Activated CD8-positive, alpha-beta memory T cell treated with anti-CD3 and anti-CD28 coated beads for 24 hours (primary cell): ENCODE data around the gene BMPER.

Experiments
- DNase-seq: peaks from one replicate; pipeline ENCODE4 v3.0.0-alpha.2; 2020

The BMPER gene

DNA sequence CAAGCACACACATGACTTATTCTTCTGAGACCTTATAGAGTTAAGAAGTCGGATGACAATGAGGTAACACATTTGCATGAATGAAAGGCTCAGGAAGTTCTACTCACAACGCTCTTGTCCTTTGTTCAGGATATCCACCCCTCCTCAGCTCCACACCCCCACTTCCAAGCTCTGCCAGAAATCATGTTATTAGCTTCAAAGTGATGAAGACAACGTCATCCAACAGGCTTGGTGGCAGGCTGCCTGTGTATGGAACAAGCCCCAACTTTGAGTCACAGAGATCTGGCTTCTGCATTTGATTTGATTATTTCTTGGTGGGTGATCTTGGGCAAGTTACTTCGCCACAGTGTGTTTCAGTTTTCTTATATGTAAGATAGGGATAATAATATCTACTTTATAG, 12.4 kb upstream of the BMPER start:
- DNase-seq = no peak

DNA sequence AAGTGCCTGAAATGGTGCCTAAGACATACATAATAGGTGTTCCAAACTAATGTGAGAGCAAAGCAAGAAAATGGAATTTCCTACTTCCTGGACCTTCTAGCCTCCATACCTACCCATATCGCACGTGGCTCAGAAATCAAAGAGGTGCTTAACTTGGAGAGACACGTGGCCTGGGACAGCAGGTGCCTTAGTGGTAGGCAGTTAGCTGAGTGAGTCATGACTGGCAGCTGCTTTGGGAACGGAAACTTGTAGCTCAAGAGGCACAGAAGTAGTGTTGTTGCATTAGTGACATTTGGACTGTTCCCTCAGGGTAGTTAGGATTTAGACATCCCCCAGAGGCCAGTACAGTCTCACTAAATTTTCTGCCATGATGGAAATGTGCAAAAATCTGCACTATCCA, 12.0 kb upstream of the BMPER start:
- no peak for DNase-seq

DNA sequence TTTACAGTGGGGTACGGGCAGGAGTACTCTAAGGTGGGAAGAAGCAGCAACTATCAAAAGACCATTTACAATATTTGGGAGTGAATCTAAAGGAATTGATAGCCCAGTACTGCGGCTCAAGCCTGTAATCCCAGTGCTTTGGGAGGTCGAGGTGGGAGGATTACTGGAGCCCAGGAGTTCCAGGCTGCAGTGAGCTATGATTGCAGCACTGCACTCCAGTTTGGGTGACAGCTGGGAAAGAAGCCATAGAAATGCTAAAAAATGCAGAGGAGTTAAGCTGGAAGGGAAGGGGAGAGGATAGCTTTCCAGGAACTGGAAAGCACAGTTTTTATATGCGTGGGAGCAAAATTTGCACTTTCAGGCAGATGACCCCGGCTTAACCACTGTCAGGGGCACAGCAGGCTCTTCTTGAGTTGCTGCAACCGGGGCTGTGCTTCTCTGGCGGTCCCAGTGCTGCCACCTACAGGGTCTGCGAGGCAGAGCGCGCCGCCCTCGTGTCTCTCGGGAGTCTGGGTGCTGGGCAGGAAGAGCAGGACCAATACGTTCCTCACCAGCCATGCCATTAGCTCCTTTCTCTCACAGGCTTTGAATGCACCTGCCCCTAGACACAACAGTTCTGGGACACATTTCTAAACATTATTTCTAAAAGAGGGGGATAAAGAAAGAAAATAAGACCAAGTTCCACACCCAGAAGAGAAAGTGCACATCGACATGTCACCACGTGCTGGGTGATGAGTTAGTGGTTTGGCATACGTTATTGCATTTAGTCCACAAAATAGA, 10.1 kb upstream of the BMPER start:
- peak; percentile 88 for DNase-seq

DNA sequence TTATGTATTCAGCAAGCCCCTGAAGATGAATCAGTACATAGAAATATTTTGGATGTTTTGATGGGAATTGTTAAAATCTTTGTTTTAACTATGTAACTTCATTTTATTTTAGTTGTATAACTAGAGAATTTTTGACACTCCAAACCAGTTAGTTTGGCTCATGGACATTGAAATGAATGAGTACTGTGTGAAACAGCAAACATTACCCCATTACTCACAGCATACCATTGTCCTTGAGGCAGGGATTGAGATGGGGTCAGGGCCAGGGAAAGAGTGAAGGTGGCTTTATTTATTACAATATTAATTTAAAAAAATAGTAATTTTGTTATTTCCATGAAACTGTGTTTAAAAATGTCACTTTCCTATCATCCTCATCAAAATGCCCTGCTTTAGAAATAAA, 4.8 kb upstream of the BMPER start:
- no peak for DNase-seq

DNA sequence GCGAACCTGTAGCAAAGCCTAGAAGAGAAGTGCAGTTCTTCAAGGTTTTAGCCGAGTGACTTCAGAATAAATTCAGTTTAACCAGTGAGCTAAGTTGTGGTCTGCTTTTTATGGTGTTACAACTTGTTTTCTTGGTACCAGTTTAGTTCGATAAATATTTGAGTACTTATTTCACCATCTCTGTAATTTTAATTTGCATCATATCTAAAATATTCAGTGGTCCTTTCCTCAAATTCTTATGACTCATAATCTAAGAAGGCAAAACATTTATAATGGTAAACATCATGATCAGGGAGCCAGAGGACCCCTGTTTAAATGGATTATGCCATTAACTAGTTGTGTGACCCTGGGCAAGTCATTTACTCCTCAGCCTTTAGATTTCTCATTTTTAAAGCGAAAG, 4.1 kb upstream of the BMPER start:
- DNase-seq = no peak

DNA sequence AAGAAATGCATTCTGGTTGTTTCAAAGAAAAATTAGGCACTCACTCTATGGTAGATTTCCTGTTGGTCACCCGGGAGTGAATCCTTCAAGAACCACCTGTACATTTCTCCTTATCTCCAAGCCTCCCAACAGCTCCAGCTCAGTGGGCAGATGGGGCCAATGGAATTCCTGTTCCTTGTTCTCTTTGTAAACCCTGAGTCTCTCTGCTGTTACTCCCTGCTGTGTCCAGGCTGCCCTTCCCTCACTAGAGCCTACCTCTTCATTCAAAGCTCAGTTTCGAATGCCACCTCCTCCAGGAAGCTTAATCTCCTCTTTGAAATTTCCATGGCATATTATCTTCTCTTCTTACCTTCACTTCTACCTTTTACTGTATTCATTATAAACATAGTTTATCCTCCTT, 3.5 kb upstream of the BMPER start:
- DNase-seq = no peak

DNA sequence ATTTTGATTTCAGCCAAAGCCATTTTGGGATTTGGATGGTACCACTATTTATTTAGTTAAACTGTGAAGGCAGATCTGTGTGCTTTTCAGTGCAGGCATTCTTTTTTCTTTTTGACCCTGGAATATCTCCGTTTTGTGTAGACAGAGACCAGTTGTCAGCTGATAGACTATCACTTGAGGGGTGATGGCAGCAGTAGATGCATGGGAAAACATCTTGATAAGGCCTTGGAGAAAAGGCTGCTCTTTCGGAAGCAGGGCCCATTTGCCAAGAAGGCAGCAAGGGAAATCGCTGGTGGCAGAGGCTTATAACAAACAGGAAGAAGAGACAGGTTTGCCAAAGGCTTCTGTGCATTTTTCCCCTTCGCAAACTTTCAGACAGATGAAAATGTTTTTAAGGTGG, 2.6 kb upstream of the BMPER start:
- DNase-seq = no peak

DNA sequence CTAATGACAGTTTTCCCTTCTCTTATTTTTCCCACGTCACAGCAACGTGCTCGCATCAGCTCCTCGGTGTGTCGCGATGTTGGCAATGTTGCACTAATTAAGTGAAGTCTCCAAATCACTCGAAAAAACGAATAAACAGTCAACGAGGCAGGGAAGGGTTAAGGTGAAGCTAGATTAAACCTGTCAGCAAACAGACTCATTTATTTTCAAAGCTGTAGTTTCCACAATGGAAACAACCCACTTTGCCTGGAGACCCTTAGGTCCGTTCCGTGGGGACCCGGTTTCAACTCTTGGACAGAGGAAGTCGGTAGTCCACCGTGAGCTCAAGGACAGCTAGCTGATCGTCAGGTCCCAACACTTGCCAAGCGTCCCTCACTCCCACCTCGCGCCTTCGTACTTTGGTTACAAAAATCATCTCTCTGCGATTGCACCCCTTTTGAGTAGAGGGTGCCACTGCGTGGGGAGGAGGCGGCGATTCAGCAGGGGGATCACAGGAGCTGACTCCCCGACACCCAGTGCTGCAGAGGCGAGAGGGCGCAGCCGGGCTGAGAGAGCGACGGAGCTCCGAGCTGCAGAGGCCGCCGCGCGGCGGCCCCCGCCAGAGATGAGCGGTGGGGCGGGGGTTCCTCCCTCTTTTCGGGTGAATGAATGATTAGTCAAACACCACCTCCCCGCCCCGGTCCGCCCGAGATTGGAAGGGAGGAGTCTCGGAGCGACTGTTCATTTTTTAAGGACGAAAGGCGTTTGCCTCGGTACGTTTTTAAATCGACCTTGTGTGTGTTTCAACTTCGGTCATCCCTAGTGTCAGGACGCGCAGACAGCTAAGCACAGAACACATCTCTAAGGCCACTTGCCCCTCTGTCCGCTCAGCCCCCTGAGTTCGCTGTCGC, 1.3 kb upstream of the BMPER start:
- DNase-seq = peak; percentile 61

DNA sequence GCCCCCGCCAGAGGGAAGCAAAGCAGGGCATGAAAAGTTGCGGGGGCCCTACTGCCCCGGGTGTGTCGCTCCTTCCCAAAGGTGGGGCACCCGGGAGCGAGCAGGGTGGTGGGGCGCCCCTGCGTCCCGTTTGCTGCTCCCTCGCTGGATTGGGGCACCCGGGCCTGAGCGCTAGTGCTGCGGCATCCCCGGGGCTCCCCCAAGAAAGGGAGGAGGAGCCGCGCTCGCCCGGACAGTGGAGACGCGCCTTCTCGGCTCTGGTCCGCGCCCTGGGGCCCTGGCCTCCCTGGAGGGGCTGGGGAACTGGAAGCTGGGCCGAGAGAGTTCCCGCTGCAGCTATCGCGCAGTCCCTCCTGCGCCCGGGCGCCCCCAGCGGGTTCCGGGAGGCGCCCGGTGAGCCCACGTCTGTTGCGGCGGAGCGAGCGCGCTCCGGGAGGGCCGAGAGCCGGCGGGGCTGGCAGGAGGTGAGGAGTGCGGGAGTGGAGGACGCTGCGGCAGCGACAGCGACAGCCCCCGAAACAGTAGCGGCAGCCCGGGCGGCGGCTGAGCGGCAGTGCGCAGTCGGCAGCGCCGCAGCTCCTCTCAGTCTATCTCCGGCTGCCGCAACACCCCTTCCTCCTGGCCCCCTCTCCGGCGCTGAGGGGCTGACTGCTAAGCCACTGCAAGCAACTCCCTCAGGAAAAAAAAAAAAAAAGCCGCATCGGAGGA, 504 bp upstream of the BMPER start:
- no peak for DNase-seq

DNA sequence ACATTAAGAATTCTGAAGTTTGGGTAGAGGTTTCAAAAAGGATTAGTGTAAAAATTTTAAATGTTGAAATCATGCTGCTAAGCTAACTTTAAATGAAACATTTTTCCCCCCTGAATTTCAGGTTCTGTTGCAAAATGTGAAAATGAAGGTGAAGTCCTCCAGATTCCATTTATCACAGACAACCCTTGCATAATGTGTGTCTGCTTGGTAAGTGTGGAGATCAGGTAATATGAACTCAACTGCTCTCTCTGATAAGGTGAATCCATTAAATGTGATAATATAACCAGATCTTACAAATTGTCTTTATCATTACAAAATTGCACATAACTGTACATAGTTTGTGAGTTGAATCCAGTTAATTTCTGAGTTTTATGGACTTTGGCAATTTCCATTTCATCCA, 1.4 kb downstream of the BMPER start:
- no peak for DNase-seq

DNA sequence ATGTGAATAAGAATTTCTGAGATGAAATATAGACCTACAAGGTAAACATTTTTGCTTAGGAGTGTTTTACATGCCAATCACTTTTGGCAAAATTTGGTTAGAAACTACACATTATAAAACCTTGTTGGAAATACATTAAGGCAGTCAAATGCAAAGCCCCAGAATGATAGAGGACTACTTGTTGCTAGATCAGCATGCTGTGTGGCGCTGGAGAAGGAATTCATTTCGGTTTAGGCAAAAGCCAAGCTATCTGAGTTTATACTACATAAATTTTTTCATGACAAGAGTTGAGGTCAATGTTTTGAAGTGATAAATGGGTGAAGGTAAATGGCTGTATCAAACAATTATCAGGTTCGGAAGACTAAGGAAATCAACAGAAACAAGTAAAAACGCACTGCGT, 2.3 kb downstream of the BMPER start:
- no peak for DNase-seq

DNA sequence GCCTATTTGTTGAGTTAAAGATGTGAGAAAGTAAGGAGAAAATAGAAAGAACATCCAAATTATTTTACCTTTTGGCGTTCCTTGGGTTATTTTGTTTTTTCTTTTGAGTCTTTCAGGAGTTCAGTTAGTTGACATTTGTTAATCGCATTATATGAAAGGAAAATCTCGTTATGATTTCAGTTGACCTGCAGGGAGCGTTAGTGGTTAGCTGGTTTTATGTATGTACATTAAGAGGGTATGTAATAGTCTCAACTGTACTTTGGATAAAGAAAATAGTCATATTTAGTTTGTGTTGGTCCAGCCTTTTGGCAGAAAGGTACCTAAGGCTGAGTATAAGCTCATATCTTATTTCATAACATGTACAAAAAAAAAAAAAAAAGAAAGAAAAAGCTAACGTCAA, 4.0 kb downstream of the BMPER start:
- DNase-seq = no peak

DNA sequence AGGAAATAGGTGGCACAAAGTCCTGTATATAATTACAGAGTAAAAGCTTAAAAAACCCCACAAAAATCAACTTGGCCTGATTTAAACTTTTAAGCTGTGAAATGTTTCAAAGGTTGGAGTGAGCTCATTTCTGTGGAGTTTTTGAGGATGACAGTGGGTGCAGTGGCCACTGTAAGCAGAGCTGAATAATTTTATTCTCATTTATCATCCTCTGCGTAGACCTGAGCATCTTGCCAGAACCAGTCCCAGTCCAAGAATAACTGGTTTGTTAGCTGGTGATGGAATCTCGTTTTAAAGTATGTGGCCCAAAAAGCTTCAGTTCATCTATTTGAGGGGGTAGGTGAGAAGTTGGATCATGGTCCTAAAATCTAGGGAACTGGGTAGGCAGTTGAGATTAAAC, 4.4 kb downstream of the BMPER start:
- no peak for DNase-seq

DNA sequence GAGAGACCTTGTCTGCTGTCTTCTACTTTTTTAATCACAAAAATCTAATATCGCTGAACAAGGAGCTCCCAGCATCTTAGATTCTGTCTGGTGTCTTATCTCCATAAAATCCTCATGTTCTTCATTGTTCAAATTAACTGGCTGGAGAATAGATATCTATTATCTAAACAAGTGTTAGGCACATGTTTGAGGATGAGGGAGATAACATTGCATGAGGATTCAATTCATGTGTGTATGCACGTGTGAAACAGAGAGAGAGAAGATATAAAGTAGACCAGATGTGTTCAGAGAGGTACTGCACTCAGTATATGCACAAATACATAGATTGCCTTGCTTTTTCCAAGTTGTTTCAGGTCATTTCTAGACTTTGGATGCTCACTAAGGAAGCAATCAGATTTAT, 5.4 kb downstream of the BMPER start:
- no peak for DNase-seq

DNA sequence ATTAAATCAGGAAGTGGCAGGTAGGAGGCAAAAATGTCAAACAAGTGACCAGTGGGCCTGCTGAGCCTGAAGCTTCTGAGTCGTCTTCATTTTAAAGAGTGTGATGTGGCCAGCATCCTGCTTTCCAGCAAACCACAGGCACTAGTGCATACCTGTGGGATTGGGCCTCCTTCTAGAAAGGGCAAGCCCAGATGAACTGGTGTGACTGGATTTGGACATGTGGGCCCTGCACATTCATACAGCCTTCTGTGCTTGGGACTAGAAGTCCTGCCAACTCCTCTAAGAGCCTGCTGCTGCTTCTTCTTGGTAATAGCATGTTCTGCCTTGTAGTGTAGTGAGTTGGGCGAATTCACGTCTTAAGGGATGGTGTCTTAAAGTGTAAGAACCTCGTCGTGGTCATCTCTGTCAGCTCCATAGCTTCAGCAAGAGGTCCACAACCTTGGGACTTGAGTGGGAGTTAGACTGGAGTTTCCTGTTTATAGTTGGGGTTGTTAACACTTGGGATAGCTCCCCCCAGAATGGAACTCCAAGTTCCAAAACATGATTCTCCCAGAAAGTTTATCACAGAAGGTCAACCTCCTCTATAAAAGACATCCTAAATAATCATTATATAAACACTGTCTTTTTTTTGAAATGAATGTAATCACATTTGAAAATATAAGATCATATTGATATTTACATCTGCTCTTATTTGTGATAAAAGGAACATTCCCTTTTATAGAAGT, 11.2 kb downstream of the BMPER start:
- DNase-seq = no peak

DNA sequence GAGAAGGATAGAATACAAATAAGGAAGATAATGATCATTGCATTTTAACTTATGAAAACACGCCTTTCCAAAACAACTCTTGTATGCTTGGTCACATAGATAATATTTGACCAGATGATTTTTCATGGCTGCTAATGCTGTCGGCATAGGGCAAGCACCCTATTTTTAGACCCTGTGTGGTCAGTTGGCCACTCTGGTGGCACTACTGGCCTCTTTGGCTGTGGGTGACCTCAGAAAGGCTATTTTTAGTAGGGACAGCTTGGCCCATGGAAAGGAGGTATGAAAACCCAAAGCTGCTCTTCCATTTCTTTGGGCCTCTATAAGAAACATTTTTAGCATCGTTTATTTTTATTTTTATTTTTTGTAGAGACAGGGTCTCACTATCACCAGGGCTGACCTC, 12.3 kb downstream of the BMPER start:
- DNase-seq = no peak

DNA sequence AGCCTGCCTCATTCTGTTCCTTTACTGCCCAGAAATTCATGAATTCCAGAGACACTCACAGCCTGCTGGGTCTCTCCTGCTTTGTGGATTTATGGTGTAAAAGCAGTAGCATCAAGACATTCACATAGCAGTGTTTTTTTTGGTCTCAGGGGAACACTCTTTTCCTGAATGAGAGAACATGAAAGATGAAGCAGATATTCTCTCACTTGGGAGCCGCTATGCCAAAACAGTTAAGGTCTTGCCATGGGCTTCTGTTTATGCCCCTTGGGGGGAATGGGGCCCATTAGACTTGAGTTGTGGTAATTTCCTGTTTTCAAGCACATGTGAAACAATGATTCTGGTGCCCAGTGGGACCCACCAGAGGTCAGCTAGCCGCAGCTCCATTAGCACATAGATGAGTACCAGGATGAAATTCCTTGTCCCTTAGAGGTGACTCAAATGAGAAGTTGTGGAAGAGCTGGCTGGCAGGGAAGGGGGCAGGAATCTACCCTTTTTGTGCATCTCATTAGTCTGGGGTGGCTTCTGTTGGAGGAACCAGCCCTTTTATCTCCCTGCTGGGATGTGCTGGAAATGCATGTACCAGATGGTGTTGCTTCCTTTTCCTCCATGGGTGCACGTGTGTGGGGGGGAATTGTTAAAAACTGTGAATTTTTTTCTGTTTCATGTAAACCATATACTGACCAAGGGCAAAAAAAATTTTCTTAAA, 13.3 kb downstream of the BMPER start:
- no peak for DNase-seq

DNA sequence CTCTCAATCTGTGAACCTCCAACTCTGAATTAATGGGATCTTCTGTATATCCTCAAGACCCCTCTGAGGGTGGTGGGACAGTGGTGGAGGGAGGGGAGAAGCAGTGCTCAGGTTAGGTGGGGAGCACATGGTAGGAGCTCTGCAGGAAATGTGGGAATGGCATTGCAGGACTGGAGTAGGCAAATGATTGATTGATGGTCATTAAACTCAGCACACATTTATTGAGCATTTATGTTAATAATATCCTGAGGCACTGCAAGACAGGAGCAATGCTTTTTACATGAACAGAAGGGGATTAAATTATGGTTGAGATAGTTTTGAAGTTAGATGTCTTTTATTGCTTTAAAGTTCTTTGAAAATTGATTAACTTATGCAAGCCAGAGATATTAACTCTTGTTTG, 14.1 kb downstream of the BMPER start:
- no peak for DNase-seq

DNA sequence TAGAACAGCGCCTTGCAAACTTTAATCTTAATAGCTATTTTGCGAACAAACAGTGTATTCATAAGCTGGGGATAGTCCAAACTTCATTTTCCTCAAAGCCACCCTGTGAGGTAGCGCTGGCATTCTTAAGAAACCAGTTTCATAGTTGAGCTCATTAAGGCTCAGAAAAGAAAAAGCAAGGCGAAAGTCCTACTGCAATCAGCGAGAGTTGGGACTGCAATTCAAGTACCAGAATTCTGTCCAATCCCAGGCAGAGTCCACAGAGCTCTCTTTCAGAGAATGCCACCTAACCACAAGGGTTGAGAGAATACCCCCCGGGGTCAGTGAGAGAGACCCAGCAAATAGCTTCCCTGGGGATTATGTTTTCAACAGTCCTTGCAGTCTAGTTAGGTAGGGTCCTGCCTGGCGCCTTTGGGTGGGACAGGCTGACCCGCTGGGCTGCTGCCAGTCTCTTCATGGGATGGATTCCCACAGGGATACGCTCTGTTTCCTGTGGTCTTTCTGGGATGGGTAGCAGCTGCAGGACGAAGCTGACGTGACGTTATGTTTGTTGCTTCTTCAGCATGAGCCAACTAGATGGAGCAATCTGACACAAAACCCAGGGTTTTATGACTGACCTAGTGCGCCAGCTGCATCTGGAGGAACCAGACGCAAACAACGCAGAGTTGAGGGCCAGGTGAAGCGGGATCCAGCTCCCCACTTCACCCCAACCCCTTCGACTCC, 16.0 kb downstream of the BMPER start:
- no peak for DNase-seq

DNA sequence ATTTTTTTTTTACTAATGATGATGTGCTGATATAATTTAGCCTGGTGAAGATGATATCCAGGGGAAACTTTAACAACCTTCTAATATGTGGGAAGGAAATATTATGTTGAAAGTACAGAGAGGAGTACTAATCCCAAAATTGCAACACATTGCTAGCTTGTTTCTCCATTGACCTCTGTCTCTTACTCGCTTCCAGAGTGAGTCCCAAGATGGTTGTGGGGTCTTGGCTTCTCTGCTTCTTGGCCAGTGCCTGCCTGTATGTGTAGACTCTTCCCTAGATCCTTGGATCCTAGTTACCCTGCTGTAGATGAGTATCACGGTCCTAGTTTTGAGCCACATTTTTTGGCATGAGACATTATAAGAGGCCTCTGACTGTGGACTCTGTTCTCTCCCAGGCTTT, 17.5 kb downstream of the BMPER start:
- no peak for DNase-seq

DNA sequence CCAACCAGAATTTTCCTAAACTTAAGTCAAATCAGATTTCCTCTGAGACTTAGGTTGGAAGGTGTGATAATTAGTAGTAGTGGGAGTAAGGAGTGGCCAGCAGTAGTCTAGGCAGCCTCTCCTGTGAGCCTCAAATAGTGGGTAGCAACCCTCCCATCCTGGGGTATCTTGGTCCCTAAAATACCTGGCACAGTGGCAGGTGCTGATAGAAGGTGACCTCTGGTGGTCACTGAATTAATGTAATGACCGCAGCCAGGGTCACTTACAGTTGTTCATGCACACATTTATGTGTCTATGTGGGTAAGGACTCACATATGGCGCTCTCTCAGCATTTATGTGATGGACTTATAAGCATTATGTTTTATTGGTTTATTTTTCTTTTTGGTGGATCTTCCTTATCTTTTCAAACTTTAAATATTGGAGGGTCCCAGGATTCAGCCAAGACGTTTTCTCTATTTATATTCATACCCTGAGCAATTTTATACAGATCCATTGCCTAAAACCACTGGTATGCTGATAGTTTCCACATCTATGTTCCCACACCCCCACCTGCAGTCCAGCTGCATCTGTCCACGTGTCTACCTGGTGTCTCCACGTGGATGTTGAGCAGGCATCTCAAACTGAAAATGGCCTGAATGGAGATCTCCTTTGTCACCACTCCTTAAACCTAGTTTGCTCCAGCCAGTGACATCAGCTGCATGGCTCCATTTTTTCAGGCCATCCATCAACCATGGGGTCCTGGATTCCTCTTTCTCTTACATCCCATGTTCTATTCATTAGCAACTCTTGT, 18.3 kb downstream of the BMPER start:
- no peak for DNase-seq
